ENCODE measurements around the gene AFG3L2.

Gene AFG3L2

DNA sequence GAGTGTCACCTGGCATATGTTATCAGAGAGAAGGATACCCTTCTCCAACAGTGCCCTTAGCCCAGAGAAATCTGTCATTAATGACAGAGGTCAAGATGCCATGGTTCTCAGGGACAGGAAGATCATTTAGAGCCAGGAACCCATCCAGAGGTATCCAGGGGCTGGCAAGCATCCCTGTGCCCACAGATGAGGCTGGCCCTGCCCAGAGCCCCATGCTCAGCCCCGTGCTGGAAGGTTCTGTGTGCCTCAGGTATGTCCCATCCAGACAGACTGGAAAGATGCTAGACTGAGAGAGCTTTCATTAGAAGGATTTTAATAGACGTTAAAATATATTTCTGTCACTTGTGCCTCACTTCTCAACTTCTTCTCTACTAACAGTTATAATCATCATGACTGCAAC, 77.2 kb downstream of the AFG3L2 start:
- no peak for DNase-seq

DNA sequence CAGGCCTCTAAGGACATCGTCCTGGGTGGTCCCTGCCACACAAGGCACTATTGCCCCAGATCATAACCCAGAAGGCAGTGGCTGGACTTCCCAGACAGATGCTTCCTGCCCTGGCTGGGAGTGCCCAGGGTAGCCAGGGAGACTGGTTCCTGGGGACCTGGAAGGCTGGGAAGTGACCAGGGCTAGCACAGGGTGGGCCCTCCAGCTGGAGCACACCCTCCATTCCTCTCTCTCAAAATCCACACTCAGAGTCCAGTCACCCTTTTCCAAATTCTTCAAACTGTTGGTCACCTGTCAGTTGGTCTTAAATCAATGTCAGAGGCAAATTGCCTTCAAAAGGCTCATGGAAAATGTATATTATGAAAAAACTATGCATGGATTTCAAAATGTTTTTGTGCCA, 80.6 kb downstream of the AFG3L2 start:
- no peak for DNase-seq

DNA sequence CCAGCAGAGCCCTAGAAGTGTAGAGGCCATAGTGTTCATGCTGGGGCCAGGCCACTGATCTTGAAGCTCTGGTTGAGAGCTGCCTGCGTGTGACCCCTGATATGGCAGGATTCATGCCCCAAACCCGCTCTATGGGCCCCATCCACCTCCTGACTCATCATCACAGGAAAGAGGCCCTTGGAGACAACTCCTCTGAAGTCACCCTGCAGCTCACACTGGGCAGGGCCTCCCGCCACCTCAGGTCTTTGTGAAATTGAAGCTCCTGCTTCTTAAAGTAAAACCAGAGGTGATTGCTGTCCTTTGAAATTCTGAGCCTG, 81.0 kb downstream of the AFG3L2 start:
- no peak for DNase-seq

DNA sequence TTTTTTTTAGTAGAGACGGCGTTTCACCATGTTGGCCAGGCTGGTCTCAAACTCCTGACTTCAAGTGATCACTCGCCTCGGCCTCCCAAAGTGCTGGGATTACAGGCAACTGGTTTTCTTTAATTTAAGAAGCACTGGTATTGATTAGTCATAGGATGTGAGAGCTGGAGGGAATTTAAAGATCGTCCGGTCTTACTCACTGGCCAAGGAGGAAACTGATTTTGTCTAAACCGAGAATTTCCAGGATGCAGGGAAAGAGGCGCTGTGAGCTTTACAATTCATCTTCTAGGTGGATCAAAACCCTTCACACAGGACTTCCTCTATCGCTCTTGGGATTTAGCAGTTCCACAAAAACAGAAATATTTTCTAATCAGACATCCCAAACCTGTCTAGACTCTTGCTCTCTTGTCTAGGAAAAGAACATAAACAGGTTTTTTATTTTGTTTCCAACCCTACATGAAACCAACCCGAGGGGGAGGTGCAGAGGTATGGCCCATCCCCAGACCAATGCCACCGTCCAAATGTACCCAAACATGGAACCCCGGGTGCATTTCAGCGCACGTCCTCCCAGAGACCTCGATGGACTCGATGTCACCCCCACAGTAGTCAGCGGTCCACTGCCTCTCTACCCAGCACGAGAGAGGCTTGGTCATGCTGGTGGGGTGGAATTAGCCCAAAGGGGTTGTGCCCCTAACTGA, 81.5 kb downstream of the AFG3L2 start:
- no peak for DNase-seq

DNA sequence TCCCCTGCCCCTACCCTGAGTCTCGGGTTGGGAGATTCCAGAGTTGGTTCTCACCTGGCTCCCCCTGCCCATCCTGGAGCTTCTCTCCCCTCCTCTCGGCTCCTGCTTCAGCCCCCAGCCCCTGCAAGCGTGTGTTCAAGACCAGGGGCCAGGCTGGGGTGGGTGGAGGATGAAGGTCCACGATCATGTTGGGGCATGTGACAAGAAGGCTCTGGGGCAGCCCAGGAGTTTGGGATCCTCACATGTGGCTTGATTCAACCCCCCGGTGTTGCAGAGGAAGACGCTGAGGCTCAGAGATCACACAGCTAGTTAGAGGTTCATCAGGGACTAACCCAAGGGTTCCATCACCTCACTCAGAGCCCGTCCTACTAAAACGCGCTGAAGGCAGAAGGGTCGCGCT, 83.2 kb downstream of the AFG3L2 start:
- no peak for DNase-seq

DNA sequence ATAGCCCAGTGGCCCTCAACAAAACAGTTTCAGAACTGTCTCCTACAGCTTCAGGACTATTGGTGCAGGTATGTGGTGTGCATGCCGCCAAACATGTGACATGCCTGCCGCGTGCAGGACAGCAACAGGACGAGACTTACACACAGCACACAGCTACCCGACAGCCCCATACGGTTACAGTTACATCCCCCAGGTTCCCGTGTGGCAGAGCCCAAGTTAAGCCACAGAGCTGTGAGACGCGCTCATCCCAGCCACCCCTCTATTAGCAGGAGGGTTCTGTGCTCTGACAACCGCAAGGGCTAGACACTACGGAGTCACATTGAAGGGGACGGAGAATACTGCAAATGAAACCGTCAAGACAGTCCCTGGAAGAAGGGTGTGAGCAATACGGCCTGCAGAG, 85.3 kb downstream of the AFG3L2 start:
- no peak for DNase-seq

DNA sequence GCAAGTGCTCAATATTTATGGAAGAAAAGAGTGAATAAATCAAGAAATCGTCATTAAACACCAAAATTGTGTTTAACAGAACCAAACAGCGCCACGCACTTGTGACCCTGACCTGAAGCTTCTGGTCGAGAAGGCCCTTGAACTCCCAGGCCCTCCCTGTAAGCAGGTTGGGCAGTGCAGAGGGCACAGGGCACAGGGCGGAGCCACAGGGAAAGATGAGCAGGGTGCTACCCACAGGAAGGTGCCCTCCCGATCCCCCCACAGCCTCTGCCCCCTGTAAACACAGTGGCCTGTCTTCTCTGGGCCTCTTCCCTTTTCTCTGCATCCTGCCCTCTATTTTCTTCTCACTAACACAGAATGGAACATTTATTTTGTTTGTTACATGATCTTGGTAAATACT, 85.9 kb downstream of the AFG3L2 start:
- no peak for DNase-seq

DNA sequence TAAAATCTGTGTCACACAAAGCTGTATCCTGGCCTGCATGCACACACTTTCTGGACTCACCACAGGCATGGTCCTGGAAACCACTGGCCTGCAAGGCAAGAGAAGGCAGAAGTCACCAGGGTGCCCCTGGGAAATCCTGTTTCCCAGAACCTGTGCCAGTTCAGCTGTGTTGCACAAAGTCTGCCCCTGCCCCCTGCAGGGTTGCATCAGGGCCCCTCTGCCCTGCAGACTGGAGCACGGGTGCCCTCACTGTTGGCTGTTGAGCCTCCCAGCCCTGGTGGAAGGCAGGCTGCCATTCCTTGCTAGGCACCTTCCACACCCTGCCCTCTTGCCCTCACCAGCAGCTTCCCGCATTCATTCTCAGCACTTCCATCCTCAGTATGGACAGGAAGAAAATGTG, 86.9 kb downstream of the AFG3L2 start:
- DNase-seq = no peak

DNA sequence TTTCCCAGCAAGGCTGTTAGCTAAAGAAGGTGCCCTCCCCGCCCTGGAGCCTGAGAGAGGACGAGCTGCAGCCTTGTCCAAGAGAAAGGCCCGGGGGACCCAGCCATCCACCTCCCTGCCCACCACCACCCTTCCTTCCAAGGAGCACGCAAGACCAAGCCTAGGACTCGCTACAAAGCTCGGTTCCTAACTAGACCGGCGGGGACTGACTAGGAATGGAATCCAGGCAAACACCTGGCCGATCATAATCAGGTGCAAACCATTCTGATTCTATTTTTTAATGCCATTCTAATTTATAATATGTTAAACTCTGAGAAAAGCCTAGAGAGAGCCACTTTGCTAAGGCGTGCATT, 88.6 kb downstream of the AFG3L2 start:
- DNase-seq = no peak

DNA sequence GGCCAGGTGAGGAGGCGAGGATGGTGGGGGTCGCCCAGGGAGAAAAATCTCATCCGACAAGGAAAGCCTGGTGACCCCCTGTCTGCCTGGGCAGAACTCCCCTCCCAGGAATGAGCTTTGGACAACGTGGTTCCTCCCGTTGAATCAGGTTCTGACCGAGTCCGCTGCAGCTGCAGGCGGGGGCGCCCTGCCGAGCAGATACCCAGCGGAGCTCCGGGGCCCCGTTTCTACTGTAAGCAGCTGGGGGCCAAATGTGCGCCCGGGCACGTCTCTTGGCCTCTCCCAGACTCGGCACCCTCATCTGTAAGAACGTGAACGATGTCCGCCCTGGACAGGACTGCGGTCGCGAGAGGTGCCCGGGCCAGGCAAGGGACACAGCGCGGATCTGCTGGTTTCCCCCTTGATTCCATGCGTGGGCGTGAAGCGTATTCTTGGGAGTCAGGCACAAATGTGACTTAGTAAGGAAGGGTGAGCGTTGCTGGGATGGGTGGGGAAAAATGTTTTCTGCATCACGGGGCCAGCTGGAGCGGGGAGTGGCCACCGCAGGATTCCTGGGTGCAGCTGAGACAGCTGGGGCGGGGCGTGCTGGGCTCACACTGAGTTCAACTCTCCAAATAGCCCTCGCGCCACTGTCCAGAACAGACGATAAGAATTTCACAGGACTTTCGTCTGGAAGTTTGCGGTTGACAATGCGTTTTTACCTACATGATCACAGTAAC, 89.2 kb downstream of the AFG3L2 start:
- no peak for DNase-seq

DNA sequence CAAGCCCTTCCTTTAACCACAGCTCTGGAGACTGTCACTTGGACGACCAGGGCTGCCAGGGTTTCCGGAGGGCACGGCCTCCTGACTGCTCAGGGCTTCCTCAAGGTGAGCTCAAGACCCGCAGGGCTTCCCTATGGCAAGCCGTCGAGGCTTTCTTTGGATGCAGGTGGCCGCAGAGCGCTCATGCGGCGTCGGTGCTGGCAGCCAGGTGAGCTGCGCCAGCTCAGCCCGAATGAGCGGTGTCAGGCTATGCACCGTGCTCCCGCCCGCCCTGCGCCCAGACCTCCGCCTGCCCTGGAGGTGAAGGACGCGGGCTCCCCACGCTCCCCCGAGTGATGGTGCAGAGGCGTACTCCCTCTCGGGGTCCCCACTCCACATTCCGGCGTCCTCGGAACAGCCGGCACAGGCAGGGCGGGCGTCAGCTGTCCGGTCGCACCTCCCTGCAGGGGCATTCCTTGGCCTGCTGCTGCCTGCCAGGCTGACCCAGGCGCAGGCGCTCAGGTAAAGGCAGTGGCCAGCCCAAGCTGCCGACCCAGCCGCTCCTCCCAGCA, 89.8 kb downstream of the AFG3L2 start:
- no peak for DNase-seq

DNA sequence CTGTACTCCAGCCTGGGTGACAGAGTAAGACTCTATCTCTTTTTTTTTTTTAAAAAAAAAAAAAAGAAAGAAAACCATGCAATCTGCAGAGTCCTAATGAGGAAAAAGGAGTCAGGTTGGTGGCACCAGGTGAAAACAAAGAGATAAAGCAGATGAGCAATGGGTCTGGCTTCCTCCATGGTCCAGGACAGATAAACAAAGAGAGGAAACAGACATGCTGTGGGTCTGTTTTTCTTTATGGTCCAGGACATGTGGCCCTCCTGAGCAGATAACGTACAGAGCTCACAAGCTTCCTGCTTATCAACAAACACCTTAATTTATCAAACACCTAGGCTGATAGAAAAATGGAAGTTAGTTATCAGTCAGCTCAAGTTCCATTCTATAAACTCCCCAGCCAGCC, 93.4 kb downstream of the AFG3L2 start:
- no peak for DNase-seq

DNA sequence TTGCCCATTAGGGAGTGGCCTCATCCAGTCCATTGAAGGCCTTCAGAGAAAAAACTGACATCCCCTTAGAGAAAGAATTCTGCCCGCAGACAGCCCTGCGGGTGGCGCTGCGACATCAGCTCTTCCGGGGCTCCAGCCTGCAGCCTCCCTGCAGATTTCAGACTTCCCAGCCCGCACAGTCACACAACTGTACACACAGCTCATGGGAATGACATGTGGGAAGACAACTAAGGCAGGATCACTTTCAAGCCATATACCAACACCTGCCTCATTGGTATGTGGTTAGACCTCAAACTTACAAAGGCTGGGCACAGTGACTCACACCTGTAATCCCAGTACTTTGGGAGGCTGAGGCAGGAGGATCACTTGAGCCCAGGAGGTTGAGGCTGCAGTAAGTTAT, 93.8 kb downstream of the AFG3L2 start:
- no peak for DNase-seq

DNA sequence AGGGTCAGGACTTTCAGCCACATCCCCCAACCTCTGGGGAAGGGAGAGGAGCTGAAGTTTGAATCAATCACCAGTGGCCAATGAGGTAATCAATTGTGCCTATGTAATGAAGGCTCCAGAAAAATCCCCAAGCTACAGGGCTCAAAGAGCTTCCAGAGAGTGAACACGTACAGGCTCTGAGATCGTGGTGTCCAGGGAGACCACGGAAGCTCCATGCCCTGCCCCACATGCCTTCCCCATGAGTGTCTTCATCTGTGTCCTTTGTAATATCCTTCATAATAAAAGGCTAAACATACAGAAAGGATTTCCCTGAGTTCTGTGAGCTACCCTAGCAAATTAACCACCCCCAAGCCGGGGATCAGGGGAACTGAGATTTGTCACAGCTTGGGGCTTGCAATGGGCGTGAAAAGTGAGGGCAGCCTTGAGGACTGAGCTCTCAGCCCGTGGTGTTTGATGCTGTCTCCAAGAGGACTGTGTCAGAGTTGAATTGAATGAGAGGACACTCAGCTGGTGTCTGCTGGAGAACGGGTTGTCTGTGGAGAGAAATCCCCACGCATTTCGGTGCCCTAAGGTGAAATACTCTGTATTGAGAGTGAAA, 94.5 kb downstream of the AFG3L2 start:
- DNase-seq = peak; percentile 5

DNA sequence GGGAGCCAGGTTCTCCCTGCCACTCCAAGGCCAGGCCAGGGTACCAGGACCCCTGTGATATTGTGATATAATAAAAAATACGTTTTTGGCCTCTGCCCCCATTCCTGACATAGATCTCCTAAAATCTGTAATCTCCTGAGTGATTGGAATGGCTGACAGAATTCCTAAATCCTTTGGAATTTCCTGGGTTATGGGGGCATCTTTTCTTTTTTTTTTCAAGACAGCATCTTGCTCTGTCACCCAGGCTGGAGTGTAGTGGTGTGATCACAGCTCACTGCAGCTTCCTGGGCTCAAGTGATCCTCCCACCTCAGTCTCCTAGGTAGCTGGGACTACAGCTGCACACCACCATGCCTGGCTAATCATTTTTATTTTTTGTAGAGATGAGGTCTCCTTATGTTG, 95.2 kb downstream of the AFG3L2 start:
- no peak for DNase-seq

DNA sequence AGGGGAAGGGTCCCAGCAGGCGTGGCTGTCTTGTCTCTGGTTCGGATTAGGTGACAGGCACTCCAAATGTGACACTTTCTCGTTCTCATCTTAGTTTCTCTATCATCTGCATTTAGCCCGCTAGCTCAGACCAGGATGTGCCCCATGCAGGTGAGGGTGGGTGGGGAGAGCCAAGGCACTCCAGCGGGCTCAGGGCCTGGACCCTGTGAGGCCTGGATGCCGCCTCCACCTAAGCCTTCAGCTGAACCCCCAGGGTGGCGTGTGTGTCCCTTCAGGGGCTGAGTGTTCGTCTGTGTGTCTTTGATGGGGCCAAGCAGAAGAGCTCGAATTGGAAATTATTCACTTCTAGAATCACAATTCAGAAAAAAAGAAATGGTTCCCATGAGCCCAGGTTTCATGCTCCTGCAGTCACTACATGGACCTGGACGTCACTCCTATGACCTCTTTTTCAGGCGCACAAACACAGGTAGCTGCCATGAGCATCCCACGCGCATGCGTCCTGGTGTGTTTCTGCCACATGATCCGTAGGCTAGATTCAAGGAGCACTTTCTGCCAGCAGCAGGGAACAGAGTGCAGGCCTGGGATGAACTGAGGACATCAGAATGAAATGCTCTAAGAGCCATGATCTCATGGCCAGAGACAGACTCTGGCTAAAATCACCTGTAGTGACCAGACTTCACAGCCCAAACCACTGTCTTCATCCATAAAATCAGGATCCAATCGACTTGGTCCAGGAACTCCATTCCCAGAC, 97.1 kb downstream of the AFG3L2 start:
- no peak for DNase-seq

All from GOT3 (cell line).